CD4-positive, CD25-positive, alpha-beta regulatory T cell (primary cell): Measurements from ENCODE around the gene DCDC1. TPM values are rescaled to one million over a fixed set of nuclear protein-coding genes. Genes with fewer than 3 reads are reported as not detected.

Source experiments
- ATAC-seq, 2 donors: fragments of 150-1000 bp; cut with Tn5 transposase; one replicate each; pipeline ENCODE4 v1.10.0; 2021; ENCODE audit warnings: low read depth in 2 of 2, moderate number of reproducible peaks in 2 of 2, moderate library complexity in 1 of 2
- DNase-seq, 3 donors: peaks; one replicate each; pipeline versions ENCODE4 v3.0.0 to v3.0.0-alpha.2; 2012 to 2022; ENCODE audit warnings: mixed read lengths in 1 of 3
- H3K27ac ChIP-seq: one replicate; pipeline ENCODE4 v1.7.0; 2013; ENCODE audit warnings: mild to moderate bottlenecking, low read length; ENCODE audit not compliant: insufficient read depth, poor library complexity, severe bottlenecking
- H3K27me3 ChIP-seq: one replicate; pipeline ENCODE4 v1.7.0; 2013; ENCODE audit warnings: low read length; ENCODE audit not compliant: control insufficient read depth, insufficient read depth
- H3K36me3 ChIP-seq: one replicate; pipeline ENCODE4 v1.7.0; 2013; ENCODE audit warnings: mild to moderate bottlenecking, low read length, moderate library complexity; ENCODE audit not compliant: control insufficient read depth, insufficient read depth
- H3K4me1 ChIP-seq: 2 replicates; pipeline ENCODE4 v1.7.0; 2013; ENCODE audit warnings: mild to moderate bottlenecking, low read length; ENCODE audit not compliant: insufficient read depth, control insufficient read depth, poor library complexity, severe bottlenecking
- H3K4me3 ChIP-seq: one replicate; pipeline ENCODE4 v1.7.0; 2013; ENCODE audit warnings: low read depth, mild to moderate bottlenecking, low read length, moderate library complexity
- H3K9me3 ChIP-seq, 2 experiments: 1 replicate in 1 of 2; 2 replicates in 1 of 2; pipeline ENCODE4 v1.7.0; 2013; ENCODE audit warnings: low read length in 2 of 2, mild to moderate bottlenecking in 1 of 2, moderate library complexity in 1 of 2; ENCODE audit not compliant: control insufficient read depth in 2 of 2
- H3K27ac Mint-ChIP-seq, 3 donors: one replicate each; pipeline ENCODE4 v1.8.0; 2020 to 2022; ENCODE audit warnings: mild to moderate bottlenecking in 3 of 3, mixed read lengths in 3 of 3, moderate library complexity in 2 of 3
- H3K27me3 Mint-ChIP-seq: one replicate; pipeline ENCODE4 v1.8.0; 2022; ENCODE audit warnings: mild to moderate bottlenecking, mixed read lengths
- H3K36me3 Mint-ChIP-seq: one replicate; pipeline ENCODE4 v1.8.0; 2020; ENCODE audit warnings: mixed read lengths
- H3K4me1 Mint-ChIP-seq, 4 donors: one replicate each; pipeline ENCODE4 v1.8.0; 2020 to 2022; ENCODE audit warnings: mixed read lengths in 4 of 4, mild to moderate bottlenecking in 1 of 4
- H3K4me3 Mint-ChIP-seq, 4 donors: one replicate each; pipeline ENCODE4 v1.8.0; 2020 to 2022; ENCODE audit warnings: mild to moderate bottlenecking in 4 of 4, mixed read lengths in 4 of 4, moderate library complexity in 3 of 4
- H3K9me3 Mint-ChIP-seq, 7 donors: one replicate each; pipeline ENCODE4 v1.8.0; 2020 to 2022; ENCODE audit warnings: mixed read lengths in 7 of 7, mild to moderate bottlenecking in 3 of 7, moderate library complexity in 2 of 7
- polyA plus RNA-seq, 4 donors: library from polyadenylated mRNA; unstranded; fragments of 300-500 nt; fragmentation: Illumina TruSeq; gene quantifications; one replicate each; pipeline ENCODE4 v1.2.3, GENCODE V29; 2021
- total RNA-seq: library from RNA; stranded (reverse); gene quantifications from one replicate; pipeline ENCODE4 v1.2.3, GENCODE V29; 2022

The DCDC1 gene
- total and polyA plus RNA-seq, 5 donors from 2014 or later, result not detected

GRCh38 chr11:31045335-31045734 lies 324.2 kb downstream of the DCDC1 start:
- ATAC-seq, result no peak
- no peaks in the 10 kb centered on the region for H3K36me3 Mint-ChIP-seq
- no peak overlapping the region for H3K27ac Mint-ChIP-seq
- H3K4me1 Mint-ChIP-seq, result no peaks in the 10 kb centered on the region
- no peak for DNase-seq
- Histone ChIP-seq H3K36me3 (no peaks in the 10 kb centered on the region), H3K27ac (no peak overlapping the region), H3K9me3 (no peaks in the 10 kb centered on the region), H3K27me3 (no peaks in the 10 kb centered on the region), H3K4me1 (no peaks in the 10 kb centered on the region), H3K4me3 (no peak overlapping the region)
- peaks cover 0 to 5% (median 3%) of the 10 kb centered on the region in 7 donors for H3K9me3 Mint-ChIP-seq
- no peak overlapping the region for H3K4me3 Mint-ChIP-seq
- H3K27me3 Mint-ChIP-seq, result no peaks in the 10 kb centered on the region

- Mint-ChIP-seq H3K4me1 (no peaks in the 10 kb centered on the region), H3K4me3 (no peak overlapping the region), H3K27me3 (no peaks in the 10 kb centered on the region), H3K27ac (no peak overlapping the region), H3K36me3 (no peaks in the 10 kb centered on the region), H3K9me3 (peaks cover 0 to 6% (median 0%) of the 10 kb centered on the region in 7 donors)
- H3K4me3 ChIP-seq, result no peak overlapping the region
- no peaks in the 10 kb centered on the region for H3K27me3 ChIP-seq
- H3K36me3 ChIP-seq, result no peaks in the 10 kb centered on the region
- H3K9me3 ChIP-seq, result no peaks in the 10 kb centered on the region
- no peak overlapping the region for H3K27ac ChIP-seq
- ATAC-seq, result no peak
- no peaks in the 10 kb centered on the region for H3K4me1 ChIP-seq
- no peak for DNase-seq
These were observed 339.3 kb downstream of the DCDC1 start for GRCh38 chr11:31030138-31030792.

- Mint-ChIP-seq H3K27ac (no peak overlapping the region), H3K9me3 (peaks cover 0 to 7% (median 0%) of the 10 kb centered on the region in 7 donors), H3K27me3 (no peaks in the 10 kb centered on the region), H3K36me3 (no peaks in the 10 kb centered on the region), H3K4me1 (no peaks in the 10 kb centered on the region), H3K4me3 (no peak overlapping the region)
- no peak for DNase-seq
- no peaks in the 10 kb centered on the region for H3K27me3 ChIP-seq
- no peaks in the 10 kb centered on the region for H3K9me3 ChIP-seq
- H3K4me3 ChIP-seq, result no peak overlapping the region
- no peak overlapping the region for H3K27ac ChIP-seq
- H3K4me1 ChIP-seq, result no peaks in the 10 kb centered on the region
- no peaks in the 10 kb centered on the region for H3K36me3 ChIP-seq
- no peak for ATAC-seq
These were observed 343.2 kb downstream of the DCDC1 start for GRCh38 chr11:31026315-31026714.

GRCh38 chr11:31022080-31022479 lies 347.5 kb downstream of the DCDC1 start:
- Mint-ChIP-seq H3K4me3 (no peak overlapping the region), H3K4me1 (no peaks in the 10 kb centered on the region), H3K36me3 (no peaks in the 10 kb centered on the region), H3K9me3 (peaks cover 0 to 17% (median 3%) of the 10 kb centered on the region in 7 donors), H3K27me3 (no peaks in the 10 kb centered on the region), H3K27ac (no peak overlapping the region)
- H3K4me3 ChIP-seq, result no peak overlapping the region
- H3K4me1 ChIP-seq, result no peaks in the 10 kb centered on the region
- H3K27ac ChIP-seq, result no peak overlapping the region
- no peaks in the 10 kb centered on the region for H3K9me3 ChIP-seq
- no peaks in the 10 kb centered on the region for H3K27me3 ChIP-seq
- DNase-seq, result no peak
- no peaks in the 10 kb centered on the region for H3K36me3 ChIP-seq
- ATAC-seq, result no peak

GRCh38 chr11:31019786-31020185 lies 349.8 kb downstream of the DCDC1 start:
- Histone ChIP-seq H3K4me3 (no peak overlapping the region), H3K9me3 (no peaks in the 10 kb centered on the region), H3K27me3 (no peaks in the 10 kb centered on the region), H3K27ac (no peak overlapping the region), H3K4me1 (no peaks in the 10 kb centered on the region), H3K36me3 (no peaks in the 10 kb centered on the region)
- DNase-seq (no peak), ATAC-seq (no peak)
- H3K9me3 Mint-ChIP-seq, result peaks cover 0 to 20% (median 4%) of the 10 kb centered on the region in 7 donors
- H3K27me3 Mint-ChIP-seq, result no peaks in the 10 kb centered on the region
- H3K4me3 Mint-ChIP-seq, result no peak overlapping the region
- no peaks in the 10 kb centered on the region for H3K36me3 Mint-ChIP-seq
- no peak overlapping the region for H3K27ac Mint-ChIP-seq
- H3K4me1 Mint-ChIP-seq, result no peaks in the 10 kb centered on the region

- Histone ChIP-seq H3K27ac (no peak overlapping the region), H3K4me1 (no peaks in the 10 kb centered on the region), H3K4me3 (no peak overlapping the region), H3K27me3 (no peaks in the 10 kb centered on the region), H3K36me3 (no peaks in the 10 kb centered on the region), H3K9me3 (no peaks in the 10 kb centered on the region)
- H3K36me3 Mint-ChIP-seq, result no peaks in the 10 kb centered on the region
- ATAC-seq (no peak), DNase-seq (no peak)
- H3K4me3 Mint-ChIP-seq, result no peak overlapping the region
- no peak overlapping the region for H3K27ac Mint-ChIP-seq
- H3K9me3 Mint-ChIP-seq, result peaks cover 0 to 9% (median 0%) of the 10 kb centered on the region in 7 donors
- H3K4me1 Mint-ChIP-seq, result no peaks in the 10 kb centered on the region
- H3K27me3 Mint-ChIP-seq, result no peaks in the 10 kb centered on the region
These were observed 364.3 kb downstream of the DCDC1 start for GRCh38 chr11:31005202-31005601.

GRCh38 chr11:31001427-31001826 lies 368.1 kb downstream of the DCDC1 start:
- Mint-ChIP-seq H3K27me3 (no peaks in the 10 kb centered on the region), H3K4me1 (no peaks in the 10 kb centered on the region), H3K27ac (no peak overlapping the region), H3K36me3 (no peaks in the 10 kb centered on the region), H3K4me3 (no peak overlapping the region), H3K9me3 (peaks cover 0 to 8% (median 2%) of the 10 kb centered on the region in 7 donors)
- ATAC-seq (no peak), DNase-seq (no peak)
- no peak overlapping the region for H3K4me3 ChIP-seq
- H3K36me3 ChIP-seq, result no peaks in the 10 kb centered on the region
- no peaks in the 10 kb centered on the region for H3K4me1 ChIP-seq
- no peaks in the 10 kb centered on the region for H3K9me3 ChIP-seq
- no peak overlapping the region for H3K27ac ChIP-seq
- H3K27me3 ChIP-seq, result no peaks in the 10 kb centered on the region

GRCh38 chr11:31000381-31000780 lies 369.2 kb downstream of the DCDC1 start:
- H3K36me3 ChIP-seq, result no peaks in the 10 kb centered on the region
- Mint-ChIP-seq H3K36me3 (no peaks in the 10 kb centered on the region), H3K27ac (no peak overlapping the region), H3K4me3 (no peak overlapping the region), H3K9me3 (peaks cover 0 to 6% (median 0%) of the 10 kb centered on the region in 7 donors), H3K27me3 (no peaks in the 10 kb centered on the region), H3K4me1 (no peaks in the 10 kb centered on the region)
- no peaks in the 10 kb centered on the region for H3K4me1 ChIP-seq
- H3K27me3 ChIP-seq, result no peaks in the 10 kb centered on the region
- DNase-seq, result no peak
- no peaks in the 10 kb centered on the region for H3K9me3 ChIP-seq
- no peak overlapping the region for H3K4me3 ChIP-seq
- no peak overlapping the region for H3K27ac ChIP-seq
- no peak for ATAC-seq
